HG02759 (cell line): ENCODE data around the gene NR4A1.

ENCODE experiments used
- ATAC-seq: cut with Tn5 transposase; IDR thresholded peaks from one replicate; pipeline ENCODE4 v1.9.1; 2021; ENCODE audit warnings: mild to moderate bottlenecking, moderate library complexity; ENCODE audit not compliant: unreplicated experiment

Gene NR4A1

GRCh38 chr12:52074971-52075724, 23.9 kb downstream of the NR4A1 start:
- no peak for ATAC-seq

GRCh38 chr12:52076811-52077210, 25.6 kb downstream of the NR4A1 start:
- no peak for ATAC-seq

GRCh38 chr12:52078276-52078675, 27.0 kb downstream of the NR4A1 start:
- ATAC-seq, result no peak

GRCh38 chr12:52079576-52080402, 28.5 kb downstream of the NR4A1 start, which contains the start of gene SMIM41:
SMIM41 (plus strand) TSS chr12:52079704; CDS start chr12:52079780, 76 bp downstream.
- no peak for ATAC-seq

GRCh38 chr12:52080403-52081251, 29.4 kb downstream of the NR4A1 start:
- no peak for ATAC-seq

- peak; percentile 85 for ATAC-seq
Observed at GRCh38 chr12:52081263-52081733, 30.1 kb downstream of the NR4A1 start.

GRCh38 chr12:52082026-52082668, 30.9 kb downstream of the NR4A1 start:
- ATAC-seq, result no peak

- no peak for ATAC-seq
Observed at GRCh38 chr12:52082669-52082987, 31.4 kb downstream of the NR4A1 start.

- no peak for ATAC-seq
Observed at GRCh38 chr12:52082988-52083637, 31.9 kb downstream of the NR4A1 start.

GRCh38 chr12:52083638-52083996, 32.4 kb downstream of the NR4A1 start:
- no peak for ATAC-seq

GRCh38 chr12:52084491-52085231, 33.4 kb downstream of the NR4A1 start:
- ATAC-seq, result no peak

GRCh38 chr12:52085682-52086180, 34.5 kb downstream of the NR4A1 start:
- no peak for ATAC-seq

- ATAC-seq, result no peak
Observed at GRCh38 chr12:52086366-52086765, 35.1 kb downstream of the NR4A1 start.

- no peak for ATAC-seq
Observed at GRCh38 chr12:52086944-52087835, 35.9 kb downstream of the NR4A1 start.

- peak; percentile 65 for ATAC-seq
Observed at GRCh38 chr12:52087961-52088820, 36.9 kb downstream of the NR4A1 start.

GRCh38 chr12:52089491-52089890, 38.2 kb downstream of the NR4A1 start:
- ATAC-seq, result no peak

- ATAC-seq, result no peak
Observed at GRCh38 chr12:52090291-52090690, 39.0 kb downstream of the NR4A1 start.
